ENCODE measurements around the gene YWHAE.

DNA sequence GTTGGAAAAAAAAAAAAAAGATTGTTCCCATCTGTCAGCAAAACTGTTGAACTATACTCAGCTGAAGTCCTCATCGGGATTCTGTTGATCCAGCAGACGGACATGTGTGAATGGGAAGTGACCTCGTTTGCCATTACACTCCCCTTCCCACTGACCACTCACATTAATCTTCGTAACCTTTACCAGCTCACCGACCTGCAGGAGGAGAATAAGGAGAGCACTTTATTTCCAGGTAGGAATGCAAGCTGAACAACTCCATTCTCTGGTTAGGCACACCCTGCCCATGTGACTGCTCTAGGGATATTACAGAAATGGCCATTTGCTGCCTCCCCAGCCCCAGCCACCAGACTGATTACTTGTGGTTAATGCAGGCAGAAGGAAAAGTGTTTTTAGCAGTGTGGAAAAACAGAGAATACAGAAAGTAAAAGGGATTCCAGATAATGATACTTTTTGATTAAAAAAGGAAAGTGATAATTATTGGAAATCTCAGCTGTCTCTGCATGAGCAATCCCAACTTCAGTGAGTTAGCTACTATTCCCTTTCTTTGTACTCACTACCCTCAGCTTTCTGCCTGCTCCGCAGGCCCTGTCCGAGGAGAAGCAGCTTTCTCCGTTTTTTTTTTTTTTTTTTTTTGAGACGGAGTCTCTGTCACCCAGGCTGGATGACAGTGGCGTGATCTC lies 23.6 kb upstream of the YWHAE start:
- no peak for TF ChIP-seq EZH2 (IDR thresholded peaks at IDR 0.05)
- TF ChIP-seq, protein P1, sequence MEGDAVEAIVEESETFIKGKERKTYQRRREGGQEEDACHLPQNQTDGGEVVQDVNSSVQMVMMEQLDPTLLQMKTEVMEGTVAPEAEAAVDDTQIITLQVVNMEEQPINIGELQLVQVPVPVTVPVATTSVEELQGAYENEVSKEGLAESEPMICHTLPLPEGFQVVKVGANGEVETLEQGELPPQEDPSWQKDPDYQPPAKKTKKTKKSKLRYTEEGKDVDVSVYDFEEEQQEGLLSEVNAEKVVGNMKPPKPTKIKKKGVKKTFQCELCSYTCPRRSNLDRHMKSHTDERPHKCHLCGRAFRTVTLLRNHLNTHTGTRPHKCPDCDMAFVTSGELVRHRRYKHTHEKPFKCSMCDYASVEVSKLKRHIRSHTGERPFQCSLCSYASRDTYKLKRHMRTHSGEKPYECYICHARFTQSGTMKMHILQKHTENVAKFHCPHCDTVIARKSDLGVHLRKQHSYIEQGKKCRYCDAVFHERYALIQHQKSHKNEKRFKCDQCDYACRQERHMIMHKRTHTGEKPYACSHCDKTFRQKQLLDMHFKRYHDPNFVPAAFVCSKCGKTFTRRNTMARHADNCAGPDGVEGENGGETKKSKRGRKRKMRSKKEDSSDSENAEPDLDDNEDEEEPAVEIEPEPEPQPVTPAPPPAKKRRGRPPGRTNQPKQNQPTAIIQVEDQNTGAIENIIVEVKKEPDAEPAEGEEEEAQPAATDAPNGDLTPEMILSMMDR (IDR thresholded peaks at IDR 0.05) = no peak
- no peak for TF ChIP-seq EZH2phosphoT487 (IDR thresholded peaks at IDR 0.05)

Data from neural progenitor cell (in vitro differentiated cells).